ENCODE data around the gene ARHGAP28. TPM values are rescaled to one million over a fixed set of nuclear protein-coding genes. Genes with fewer than 3 reads are reported as not detected.

The ARHGAP28 gene
- total and polyA plus RNA-seq, 2 of the 13 experiments (the other 11 are each of a cell fraction or from before 2014, with no cell fraction given) = not detected

DNA sequence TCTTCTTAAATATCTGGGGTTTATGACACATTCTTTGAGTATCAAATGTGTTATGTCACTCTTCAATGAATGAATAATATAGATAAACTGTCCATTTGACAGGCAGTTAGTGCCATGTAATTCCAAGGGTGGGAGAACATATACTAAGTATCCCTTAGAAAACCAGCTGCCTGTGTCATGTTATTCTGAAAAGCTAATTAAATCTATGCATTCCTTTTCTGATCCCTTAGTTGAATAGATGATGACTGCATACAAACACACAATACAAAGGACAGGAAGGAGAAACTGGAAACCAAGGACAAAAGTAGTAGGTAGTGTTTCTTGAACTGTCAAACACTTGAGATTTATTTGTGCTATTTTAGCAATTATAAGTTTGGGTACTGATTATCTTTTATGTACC lies 8.3 kb downstream of the ARHGAP28 start (continued):
- TF ChIP-seq, protein P1, sequence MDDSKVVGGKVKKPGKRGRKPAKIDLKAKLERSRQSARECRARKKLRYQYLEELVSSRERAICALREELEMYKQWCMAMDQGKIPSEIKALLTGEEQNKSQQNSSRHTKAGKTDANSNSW (CRISPR knock-in tag; IDR thresholded peaks at IDR 0.05; ENCODE audit: borderline replicate concordance) = no peak
- no peak for TF ChIP-seq ZNF496 (CRISPR knock-in tag; IDR thresholded peaks at IDR 0.05; ENCODE audit: insufficient replicate concordance)

DNA sequence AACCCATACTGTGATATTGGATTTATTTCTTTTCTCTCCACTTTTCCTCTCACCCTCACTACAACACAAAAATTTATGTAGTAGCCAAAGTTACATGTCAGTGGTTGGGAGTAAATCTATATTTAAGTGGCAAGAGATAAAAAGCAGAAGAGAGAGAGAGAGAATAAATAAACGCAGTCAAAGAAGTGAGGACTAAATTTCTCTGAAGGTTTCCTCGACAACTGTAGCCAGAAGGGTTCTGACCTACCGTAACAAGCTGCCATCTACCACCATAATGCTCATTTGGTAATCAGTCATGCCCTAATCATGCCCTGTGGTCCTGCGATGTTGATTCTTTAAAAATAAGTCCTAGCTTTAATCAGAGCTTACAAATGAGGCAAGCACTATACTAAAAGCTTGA lies 9.1 kb downstream of the ARHGAP28 start:
- BruUV-seq (replicated peaks) = no TSS peak
- no peak overlapping the region for H3K9ac ChIP-seq (ENCODE audit: insufficient read depth, low read depth, low read length)
- no peaks in the 10 kb centered on the region for H4K20me1 ChIP-seq (ENCODE audit: insufficient read depth, low read length)
- ChIA-PET POLR2A (no interaction called here), CTCF (ENCODE audit: low intra/inter-chr PET ratio, low total read pairs) (no interaction called here)
- no peaks in the 10 kb centered on the region for H3K79me2 ChIP-seq (ENCODE audit: insufficient read depth, low read length)
- DNase-seq (ENCODE audit: low spot score) = no peak
- H3K27ac ChIP-seq (ENCODE audit: extremely low read length, insufficient read depth, low read length) = no peak overlapping the region
- WGBS (ENCODE audit: low lambda C conversion rate) = 12% methylated on average over 4 of the region's 4 CpGs
- in situ Hi-C loops (cut with HindIII; ENCODE audit: extremely low pct_ligation_motif_present, low pct_unique_long_range_greater_than_20kb) (no loop called here), intact Hi-C loops (cut with micrococcal nuclease; ENCODE audit: unreplicated experiment) (no loop called here)
- H3K27me3 ChIP-seq (ENCODE audit: control insufficient read depth in 1 of 2, insufficient read depth in 2 of 2, low read length in 2 of 2) = peaks cover 0 to 7% of the 10 kb centered on the region in 2 experiments; a peak in 2 of 5 replicates
- H3K9me3 ChIP-seq (ENCODE audit: low read length) = no peaks in the 10 kb centered on the region
- no peaks in the 10 kb centered on the region for H3K36me3 ChIP-seq (replicated peaks in 1 of 2; ENCODE audit: control insufficient read depth in 1 of 2, insufficient read depth in 2 of 2, low read length in 2 of 2)
- H2AFZ ChIP-seq (ENCODE audit: low read length) = no peak overlapping the region
- ATAC-seq = no peak
- no peak for TF ChIP-seq ZNF792 (CRISPR knock-in tag; IDR thresholded peaks at IDR 0.05)
- TF ChIP-seq SP2 (CRISPR knock-in tag; IDR thresholded peaks at IDR 0.05) = no peak
- no peak for TF ChIP-seq EHMT2 (IDR thresholded peaks at IDR 0.05; ENCODE audit: borderline replicate concordance, low read depth, low read length)
- TF ChIP-seq, protein P2, sequence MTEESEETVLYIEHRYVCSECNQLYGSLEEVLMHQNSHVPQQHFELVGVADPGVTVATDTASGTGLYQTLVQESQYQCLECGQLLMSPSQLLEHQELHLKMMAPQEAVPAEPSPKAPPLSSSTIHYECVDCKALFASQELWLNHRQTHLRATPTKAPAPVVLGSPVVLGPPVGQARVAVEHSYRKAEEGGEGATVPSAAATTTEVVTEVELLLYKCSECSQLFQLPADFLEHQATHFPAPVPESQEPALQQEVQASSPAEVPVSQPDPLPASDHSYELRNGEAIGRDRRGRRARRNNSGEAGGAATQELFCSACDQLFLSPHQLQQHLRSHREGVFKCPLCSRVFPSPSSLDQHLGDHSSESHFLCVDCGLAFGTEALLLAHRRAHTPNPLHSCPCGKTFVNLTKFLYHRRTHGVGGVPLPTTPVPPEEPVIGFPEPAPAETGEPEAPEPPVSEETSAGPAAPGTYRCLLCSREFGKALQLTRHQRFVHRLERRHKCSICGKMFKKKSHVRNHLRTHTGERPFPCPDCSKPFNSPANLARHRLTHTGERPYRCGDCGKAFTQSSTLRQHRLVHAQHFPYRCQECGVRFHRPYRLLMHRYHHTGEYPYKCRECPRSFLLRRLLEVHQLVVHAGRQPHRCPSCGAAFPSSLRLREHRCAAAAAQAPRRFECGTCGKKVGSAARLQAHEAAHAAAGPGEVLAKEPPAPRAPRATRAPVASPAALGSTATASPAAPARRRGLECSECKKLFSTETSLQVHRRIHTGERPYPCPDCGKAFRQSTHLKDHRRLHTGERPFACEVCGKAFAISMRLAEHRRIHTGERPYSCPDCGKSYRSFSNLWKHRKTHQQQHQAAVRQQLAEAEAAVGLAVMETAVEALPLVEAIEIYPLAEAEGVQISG (CRISPR knock-in tag; IDR thresholded peaks at IDR 0.05) = no peak
- TF ChIP-seq ZNF614 (CRISPR knock-in tag; IDR thresholded peaks at IDR 0.05; ENCODE audit: borderline replicate concordance) = no peak
- no peak for TF ChIP-seq ZBTB21 (CRISPR knock-in tag; IDR thresholded peaks at IDR 0.05)
- no peak for TF ChIP-seq REPIN1 (CRISPR knock-in tag; IDR thresholded peaks at IDR 0.05; ENCODE audit: borderline replicate concordance, low read depth)
- TF ChIP-seq ZZZ3 (CRISPR knock-in tag; IDR thresholded peaks at IDR 0.05; ENCODE audit: borderline replicate concordance) = no peak
- TF ChIP-seq ZNF552 (CRISPR knock-in tag; IDR thresholded peaks at IDR 0.05; ENCODE audit: borderline replicate concordance) = no peak
- TF ChIP-seq CENPX (CRISPR knock-in tag; IDR thresholded peaks at IDR 0.05) = no peak
- TF ChIP-seq, protein P3, sequence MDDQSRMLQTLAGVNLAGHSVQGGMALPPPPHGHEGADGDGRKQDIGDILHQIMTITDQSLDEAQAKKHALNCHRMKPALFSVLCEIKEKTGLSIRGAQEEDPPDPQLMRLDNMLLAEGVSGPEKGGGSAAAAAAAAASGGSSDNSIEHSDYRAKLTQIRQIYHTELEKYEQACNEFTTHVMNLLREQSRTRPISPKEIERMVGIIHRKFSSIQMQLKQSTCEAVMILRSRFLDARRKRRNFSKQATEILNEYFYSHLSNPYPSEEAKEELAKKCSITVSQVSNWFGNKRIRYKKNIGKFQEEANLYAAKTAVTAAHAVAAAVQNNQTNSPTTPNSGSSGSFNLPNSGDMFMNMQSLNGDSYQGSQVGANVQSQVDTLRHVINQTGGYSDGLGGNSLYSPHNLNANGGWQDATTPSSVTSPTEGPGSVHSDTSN (CRISPR knock-in tag; IDR thresholded peaks at IDR 0.05; ENCODE audit: borderline replicate concordance) = no peak
- TF ChIP-seq ZSCAN29 (CRISPR knock-in tag; conservative IDR thresholded peaks at IDR 0.05) = no peak
- TF ChIP-seq RORA (CRISPR knock-in tag; IDR thresholded peaks at IDR 0.05) = no peak
- no peak for FAIRE-seq
- H3K4me2 ChIP-seq (ENCODE audit: low read depth, low read length) = no peak overlapping the region
- no peaks in the 10 kb centered on the region for H3K4me1 ChIP-seq (ENCODE audit: insufficient read depth, low read length)
- no peak overlapping the region for H3K4me3 ChIP-seq (replicated peaks in 1 of 3; ENCODE audit: insufficient read depth in 1 of 3, low read depth in 2 of 3, low read length in 3 of 3)

All from HepG2 (cell line).